HG03135 (cell line): ENCODE results near the gene MAGI2.

Experiments
- ATAC-seq: cut with Tn5 transposase; IDR thresholded peaks from one replicate; pipeline ENCODE4 v1.9.1; 2021; ENCODE audit warnings: mild to moderate bottlenecking, moderate library complexity; ENCODE audit not compliant: unreplicated experiment

Gene MAGI2

DNA sequence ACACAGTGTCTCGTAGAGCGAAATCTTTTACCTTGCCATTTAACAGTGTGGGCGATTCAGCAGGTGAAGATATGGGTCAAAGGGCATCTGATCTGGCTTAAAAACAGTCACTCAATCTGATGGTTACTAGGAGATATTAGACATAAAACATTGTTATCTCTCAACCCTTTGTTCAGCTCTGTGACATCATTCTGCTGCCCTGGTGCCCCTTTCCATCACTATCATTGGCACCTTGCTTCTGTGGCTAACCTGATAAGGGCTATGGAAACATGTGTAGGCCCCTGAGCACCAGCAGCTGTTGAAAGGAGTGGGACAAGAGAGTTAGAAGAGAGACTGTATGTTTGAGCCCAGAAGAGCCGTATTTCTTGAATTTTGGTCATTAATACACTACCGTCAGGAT, 1004.6 kb downstream of the MAGI2 start:
- no peak for ATAC-seq

DNA sequence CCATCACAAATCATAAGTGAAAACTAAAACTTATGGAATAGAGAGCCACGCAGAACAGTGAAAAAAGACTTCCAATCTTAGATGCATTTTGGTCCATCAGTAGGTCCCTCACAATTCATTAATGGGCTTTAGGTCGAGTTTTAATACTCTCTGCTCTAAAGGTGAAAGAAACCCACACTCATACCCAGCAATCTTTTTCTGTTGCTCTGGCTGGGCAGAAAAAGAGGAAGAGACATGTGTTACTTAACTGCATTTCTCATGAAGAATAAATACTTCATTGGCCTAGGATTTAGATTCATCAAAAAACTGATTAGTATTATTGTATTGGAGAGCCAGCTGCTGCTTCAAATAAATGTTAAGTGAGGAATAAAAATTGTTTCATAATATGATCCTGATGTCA, 1009.2 kb downstream of the MAGI2 start:
- ATAC-seq = no peak

DNA sequence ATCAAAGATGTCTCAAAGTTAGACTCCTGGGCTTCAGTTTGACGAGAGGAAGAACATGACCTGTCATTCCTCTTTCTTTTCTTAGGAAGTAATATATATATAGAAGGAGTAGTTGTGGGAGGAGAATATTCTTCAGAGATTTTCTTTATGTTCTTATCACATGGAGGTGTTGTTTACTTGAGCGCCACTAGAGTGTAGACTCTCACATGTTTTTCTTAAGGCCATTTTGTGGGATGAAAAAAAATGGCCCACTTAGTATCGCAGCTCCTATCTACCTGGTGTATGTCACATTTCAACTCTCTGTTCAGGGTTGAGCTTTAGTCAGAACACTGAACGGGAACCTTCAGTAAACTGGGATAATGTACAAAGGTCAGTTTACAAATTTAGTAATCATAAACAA, 1009.7 kb downstream of the MAGI2 start:
- ATAC-seq = no peak

DNA sequence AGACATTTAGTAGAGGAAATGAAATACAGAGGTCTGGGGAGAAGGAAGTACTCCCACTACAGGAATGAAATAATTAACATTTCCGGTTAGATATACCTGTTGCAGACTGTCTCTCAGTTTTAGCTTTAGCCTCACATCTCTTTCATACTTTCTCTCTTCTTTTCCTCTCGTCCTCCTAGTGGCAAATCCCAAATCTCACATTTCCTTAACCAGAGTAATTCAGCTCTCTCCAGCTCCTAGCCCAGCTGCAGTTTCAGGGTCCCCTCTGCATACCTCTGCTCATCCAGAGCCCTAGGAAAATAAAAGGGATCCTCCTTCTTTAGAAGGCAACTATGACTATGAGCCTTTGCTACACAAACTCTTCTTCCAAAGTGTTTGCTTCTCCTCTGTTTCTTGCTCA, 1011.7 kb downstream of the MAGI2 start:
- ATAC-seq = no peak

DNA sequence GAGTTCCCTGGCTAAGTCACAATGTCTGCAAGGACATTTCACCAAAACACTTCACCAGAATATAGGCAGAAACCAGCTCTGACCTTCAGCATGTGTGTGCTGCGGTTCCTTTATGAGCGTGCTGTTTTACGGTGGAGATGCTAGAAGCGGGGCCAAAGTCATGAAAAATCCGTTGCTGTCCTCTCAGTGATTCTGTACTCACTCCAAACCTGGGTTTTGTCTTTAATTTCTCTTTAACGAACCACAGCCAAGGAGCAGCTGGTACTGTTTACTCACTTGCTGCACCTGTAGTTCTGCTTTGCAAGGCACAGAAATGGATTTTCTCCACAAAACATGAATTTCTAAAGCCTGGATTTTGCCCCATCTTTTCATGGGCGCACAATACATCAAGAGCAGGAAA, 1015.0 kb downstream of the MAGI2 start:
- no peak for ATAC-seq

DNA sequence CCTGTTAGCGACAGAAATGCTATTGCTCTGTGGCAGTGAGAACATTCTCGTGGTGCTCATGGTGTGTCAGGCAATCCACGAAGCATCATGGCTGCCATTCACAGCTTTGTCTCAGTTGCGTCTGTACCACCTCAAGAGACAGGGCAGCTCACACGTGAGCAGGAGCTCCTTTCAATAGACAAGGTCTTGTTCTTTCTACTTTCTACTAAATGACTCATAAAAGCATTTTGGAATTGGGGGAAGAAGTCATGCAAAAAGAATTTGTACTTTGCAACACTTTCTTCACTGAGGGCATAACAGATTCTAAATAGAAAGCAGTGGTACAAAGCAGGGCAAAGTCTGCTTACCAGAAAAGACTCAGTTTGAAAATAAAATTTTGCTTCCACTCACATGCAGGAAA, 1016.3 kb downstream of the MAGI2 start:
- ATAC-seq = no peak

DNA sequence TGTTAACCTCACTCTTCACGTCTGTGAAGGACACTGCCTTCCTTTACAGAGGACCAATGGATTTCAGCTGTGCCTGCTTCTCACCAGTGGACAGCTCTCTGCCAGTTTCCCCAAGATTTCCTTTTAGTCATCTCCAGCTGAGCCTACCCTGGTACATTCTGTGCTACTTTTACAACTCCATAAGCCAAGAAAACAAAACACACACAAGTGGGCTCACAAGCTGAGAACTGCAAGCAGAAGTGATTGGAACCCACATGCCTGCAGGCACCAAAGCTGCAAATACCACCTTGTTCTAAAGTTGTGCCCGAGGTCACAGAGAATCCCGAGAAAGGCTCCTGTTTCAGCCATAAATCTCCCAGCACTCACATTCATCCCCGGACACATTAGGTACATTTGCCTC, 1018.1 kb downstream of the MAGI2 start:
- no peak for ATAC-seq

DNA sequence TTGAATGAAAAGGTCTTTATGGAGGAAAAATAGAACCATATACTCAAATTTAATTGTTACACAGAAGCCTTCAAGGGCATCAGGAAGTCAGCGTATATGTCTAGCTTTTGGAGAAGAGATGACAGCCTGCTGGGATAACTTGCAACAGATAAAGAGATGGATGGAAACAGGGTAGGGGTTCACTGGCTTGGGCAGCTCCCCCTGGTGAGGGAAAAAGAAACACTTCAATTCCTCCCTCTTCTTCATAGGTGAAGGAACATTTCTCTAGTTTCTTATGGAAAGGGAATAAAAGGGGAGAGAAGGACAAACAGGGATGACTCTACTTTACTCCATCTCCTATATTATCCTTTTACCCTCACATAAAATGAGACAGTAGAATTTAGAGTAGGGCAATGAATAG, 1019.2 kb downstream of the MAGI2 start:
- ATAC-seq = no peak

DNA sequence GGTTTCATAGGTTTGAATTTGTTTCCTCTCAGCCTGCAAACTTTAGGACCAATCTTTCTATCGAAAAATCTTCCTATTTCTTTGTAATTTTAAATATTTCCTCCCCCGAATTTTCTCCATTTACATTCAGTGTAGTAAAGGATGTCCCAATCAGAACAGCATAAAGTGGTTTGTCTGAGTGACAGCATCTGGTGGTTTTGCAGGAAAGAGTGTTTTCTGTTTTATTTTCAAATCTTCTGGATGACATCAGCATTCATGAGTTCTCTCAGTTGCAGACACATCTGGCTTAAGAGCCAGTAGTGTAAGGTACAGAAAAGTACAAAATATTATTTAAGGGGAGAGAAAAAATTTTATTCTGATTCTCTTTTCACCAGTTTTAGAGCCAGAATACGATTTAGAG, 1020.0 kb downstream of the MAGI2 start:
- ATAC-seq = no peak

DNA sequence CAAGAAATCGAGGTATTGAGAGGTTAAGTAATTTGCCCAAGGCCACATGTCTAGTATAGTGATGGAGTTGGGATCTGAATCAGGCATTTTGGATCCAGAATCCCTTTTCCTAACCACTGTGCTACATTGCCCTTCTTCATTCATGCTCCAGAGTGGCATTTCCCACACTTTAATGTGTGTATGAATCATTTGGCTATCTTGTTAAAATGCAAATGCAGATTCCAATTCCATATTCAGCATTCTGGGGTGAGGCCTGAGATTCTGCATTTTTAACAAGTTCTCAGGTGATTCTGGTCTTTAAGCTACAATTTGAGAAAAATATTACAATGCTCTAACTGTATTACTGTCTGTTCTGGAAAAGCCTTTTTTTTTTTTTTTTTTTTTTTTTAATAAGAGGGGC, 1023.6 kb downstream of the MAGI2 start:
- ATAC-seq = no peak

DNA sequence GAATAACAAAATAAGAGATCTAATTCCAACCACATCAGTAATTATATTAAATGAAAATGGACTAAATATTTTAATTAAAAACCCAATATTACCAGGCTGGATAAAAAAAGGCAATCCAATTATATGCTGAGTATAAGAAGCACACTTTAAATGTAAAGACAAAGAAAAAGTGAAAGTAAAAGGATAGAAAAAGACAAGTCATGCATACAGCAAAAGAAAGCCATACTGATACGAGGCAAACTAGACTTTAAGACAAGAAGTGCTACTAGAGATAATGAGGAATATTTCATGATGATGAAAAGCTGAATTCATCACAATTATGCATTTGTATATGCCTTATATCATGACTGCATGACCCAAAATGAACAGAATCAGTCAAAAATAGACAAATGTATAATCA, 1026.3 kb downstream of the MAGI2 start:
- ATAC-seq = peak; percentile 63

DNA sequence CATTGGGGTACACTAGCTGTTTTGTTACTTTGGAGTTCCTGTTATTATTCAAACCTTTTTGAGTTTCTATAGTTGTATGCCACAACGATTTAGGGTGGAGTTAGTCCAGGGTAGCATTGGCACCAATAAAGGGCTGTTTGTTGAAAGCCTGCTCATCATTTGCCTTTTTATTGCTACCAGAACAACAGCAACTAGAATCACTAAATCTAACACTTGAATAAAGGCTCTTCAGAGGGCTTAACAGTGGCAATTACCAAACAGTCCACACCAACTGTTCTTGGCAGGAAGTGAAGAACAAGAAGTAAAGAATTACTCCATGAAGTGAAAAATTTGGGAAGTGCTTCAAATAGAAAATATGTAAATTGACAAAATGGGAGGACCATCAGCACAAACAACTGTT, 1033.5 kb downstream of the MAGI2 start:
- ATAC-seq = no peak

DNA sequence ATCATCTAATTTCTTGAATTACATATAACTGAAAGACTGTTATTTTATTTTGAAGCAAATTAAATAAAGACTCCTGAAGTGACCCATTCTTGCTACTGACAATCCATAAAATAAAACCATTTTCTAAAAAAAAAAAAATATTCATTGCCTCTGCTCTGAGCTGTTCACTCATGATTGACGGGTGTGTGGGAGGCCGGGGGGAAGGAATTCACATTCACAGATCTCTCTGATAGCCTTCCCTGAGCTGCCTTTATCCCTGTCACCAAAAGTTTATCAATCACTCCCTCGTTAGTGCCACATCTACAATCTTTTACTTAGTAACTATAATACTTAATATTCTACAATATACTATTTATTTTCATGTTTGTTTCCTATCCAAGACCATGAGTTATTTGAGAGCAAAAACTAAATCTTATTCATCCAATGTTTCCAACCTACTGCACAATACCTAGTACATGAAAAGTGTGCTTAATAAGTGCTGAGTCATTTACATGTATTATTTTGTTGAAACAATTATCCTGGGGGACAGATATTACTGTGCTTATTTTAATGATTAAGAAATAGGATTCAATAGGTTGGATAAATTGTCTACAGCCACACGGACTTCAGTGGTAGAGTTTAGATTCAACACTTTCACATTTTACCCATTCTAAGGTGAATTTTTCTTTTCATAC, 1036.2 kb downstream of the MAGI2 start:
- no peak for ATAC-seq

DNA sequence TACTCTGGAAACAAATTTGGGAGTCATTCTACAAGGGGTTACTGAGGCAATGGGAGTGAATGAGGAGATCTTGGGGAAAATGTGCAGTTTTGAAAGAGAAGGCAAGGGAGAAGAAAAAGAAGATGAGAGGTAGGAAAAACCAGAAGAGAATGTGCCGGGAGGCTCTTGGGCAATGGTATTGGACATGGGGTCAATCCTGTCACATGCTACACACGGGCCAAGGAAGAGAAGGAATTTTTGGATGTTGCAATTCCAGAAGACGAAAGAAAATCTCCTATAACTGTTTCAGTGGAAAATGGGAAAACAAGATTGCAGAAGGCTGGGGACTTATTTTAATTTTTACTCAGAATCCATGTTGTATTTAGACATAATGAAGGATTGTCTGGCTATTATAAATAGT, 1039.9 kb downstream of the MAGI2 start:
- ATAC-seq = no peak

DNA sequence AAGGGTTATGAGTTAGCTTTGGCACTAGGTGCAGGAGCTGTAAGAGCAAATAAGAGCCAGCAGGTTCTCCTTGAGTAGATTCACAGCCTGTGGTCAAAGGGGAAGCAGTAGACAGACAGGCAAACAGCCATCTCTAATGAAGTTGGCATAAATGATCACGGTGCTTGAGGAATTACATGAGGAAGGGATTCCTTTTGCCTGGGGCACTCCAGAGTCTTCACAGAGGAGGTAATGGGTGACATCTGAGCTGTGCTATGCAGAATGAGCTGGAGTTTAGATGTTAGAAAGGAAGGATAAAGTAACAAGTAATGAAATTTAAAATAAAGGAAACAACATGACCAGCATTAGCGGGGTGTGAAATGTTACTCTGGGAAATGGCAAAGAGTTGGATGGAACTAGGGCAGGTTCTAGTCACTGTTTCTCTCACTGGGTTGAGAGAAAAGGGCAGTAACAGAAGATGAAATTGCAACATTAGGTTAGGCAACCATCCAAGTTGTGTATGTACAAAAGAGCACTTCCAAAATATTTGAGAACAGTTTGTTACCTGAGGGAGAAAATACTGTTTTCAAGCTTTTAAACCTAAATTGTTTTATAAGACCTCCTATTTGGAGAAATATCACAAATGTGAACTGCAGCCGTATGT, 1041.1 kb downstream of the MAGI2 start:
- ATAC-seq = no peak

DNA sequence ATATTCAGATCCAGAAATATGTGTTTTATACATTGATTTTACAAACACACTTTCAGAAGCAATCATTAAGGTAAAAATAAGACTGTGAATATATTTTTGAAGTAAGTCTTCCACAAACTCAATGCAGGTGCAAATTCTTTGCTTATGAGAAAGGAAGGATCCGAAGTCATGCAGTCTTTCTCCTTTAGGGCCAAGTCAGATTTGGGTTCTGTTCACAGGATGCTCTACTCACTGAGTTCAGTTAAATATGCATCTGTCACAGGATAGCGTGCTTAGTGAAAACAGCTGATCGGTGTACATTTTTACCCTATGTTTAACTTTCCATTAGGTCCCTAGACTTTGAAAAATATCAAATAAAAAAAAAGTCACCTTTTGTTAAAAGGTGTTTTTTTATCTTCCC, 1046.4 kb downstream of the MAGI2 start:
- no peak for ATAC-seq

DNA sequence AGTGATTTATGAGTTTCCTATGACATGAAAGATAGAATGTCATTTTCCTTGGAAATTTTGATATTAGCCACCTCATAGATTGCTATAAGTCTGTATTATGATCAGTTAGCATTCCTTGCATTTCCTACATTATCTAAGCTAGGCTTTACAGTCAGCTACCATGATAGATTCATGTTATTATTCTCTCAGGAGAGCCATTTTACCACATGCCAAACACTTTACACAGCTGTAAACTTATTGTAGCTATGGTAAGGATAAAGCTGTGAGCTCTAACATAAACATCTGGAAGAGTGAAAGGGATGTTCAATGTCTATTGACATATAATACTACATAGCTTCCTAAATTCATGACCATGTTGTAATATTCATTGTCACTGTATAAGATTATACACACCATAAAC, 1046.9 kb downstream of the MAGI2 start:
- ATAC-seq = no peak

DNA sequence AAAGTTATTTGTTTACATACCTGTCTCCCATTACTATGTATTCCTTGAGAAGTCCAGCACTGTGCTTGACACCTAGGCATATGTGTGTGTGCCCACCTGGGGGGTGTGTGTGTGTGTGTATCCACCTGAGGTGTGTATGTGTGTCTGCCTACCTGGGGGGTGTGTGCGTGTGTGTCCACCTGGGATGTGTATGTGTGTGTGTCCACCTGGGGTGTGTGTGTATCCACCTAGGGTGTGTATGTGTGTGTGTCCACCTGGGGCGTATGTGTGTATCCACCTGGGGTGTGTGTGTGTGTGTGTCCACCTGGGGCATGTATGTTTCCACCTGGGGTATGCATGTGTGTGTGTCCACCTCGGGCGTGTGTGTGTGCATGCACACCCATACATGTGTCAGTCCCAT, 1051.4 kb downstream of the MAGI2 start:
- ATAC-seq = no peak

DNA sequence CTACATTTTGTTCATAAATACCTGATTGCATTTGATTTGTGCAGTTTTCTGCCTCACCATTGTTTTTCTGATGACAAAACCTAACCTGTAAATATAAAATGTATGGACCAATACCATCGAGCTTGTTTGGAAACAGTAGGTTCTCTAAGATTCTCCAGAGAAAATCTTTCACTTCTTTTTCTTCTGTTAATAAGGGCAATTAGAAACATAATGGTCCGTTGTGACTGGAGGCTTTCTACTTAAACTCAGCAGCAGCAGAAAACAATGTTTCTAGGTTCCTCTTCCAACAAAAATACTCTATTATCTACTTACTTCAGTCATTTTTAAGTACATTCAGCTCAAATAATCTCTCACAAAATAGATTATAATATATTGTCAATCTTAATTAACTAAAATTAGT, 1053.4 kb downstream of the MAGI2 start:
- ATAC-seq = no peak

DNA sequence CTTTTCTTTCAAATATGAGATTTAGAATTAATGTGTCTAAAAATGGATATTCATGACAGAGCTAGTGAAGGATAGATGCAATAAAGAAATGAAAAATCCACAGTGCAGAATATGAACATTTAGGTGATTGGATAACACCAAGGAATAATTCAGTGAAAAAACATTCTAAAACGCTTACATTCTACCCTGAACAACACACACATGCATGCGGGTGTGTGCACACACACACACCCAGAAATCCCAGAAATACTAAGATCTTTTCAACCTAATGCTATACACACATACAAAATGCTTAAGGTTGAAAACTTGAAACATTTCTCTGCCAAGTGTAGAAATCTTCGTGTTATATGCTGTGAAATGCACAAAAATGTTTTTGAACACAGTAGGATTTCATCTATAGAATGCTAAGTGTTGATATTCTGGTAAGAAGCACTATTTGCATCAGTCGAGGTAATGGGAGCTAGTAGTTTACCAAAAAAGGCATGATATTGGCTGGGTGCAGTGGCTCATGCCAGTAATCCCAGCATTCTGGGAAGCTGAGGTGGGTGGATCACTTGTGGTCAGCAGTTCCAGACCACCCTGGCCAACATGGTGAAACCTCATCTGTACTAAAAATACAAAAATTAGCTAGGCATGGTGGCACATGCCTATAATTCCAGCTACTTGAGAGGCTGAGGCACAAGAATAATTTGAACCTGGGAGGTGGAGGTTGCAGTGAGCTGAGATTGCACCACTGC, 1054.3 kb downstream of the MAGI2 start:
- ATAC-seq = no peak

DNA sequence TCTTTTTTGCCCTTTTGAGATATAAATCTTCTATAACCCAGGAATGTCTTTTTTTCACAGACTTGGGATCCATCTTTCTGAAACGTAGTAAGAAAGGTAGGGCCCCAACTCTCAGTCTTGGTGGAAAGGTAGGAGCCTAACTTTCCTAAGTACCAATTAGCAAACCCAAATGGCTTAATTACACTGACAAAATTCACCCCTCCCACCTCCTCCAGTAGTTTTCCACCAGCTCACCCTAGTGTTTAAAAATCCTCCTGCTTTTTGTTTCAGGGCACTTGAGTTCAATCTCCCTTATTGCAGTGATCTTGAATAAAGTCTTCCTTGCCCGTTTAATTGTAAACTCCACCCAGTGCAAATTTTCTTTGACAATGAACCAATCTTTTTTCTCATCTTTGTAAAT, 1054.9 kb downstream of the MAGI2 start:
- ATAC-seq = no peak

DNA sequence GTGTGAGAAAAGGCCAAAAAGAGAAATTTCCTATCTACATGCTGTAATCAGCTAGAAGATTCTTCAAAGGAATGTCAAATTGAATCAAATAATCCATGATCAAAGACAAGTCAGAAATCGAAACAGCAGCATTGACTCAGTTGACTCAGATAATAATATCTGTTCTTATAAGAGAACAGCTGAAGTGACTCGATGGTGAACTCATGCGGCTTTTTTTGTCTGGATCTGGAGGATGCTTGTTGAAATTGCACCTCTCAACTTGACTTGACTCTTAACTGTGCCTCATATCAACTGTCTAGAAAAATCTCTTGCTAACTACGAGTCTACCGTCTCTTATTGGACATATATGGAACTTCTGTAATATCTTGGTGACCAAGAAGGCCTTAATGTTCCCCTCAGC, 1055.4 kb downstream of the MAGI2 start:
- ATAC-seq = no peak
